Keratinocyte (primary cell): ENCODE results near the gene FICD. TPM values are rescaled to one million over a fixed set of nuclear protein-coding genes. Genes with fewer than 3 reads are reported as not detected.

ENCODE experiments used
- DNase-seq: peaks from one replicate; pipeline ENCODE4 v3.0.0-alpha.2; 2011; ENCODE audit warnings: low read depth, missing footprints, low spot score
- FAIRE-seq: peaks from 2 replicates; lab custom pipeline; 2011; peaks lifted over from hg19 to GRCh38; lab: Jason Lieb, UNC
- H2AFZ ChIP-seq: 2 replicates; pipeline ENCODE4 v1.6.0; 2012; ENCODE audit warnings: low read length, control low read depth, inconsistent platforms; ENCODE audit not compliant: control insufficient read depth
- H3K27ac ChIP-seq: 2 replicates; pipeline ENCODE4 v1.5.1; 2011; ENCODE audit warnings: low read length; ENCODE audit not compliant: control insufficient read depth, insufficient read depth
- H3K27me3 ChIP-seq: 3 replicates; pipeline ENCODE4 v1.6.0; 2011; ENCODE audit warnings: low read length; ENCODE audit not compliant: control insufficient read depth, insufficient read depth; ENCODE audit errors: extremely low read depth
- H3K36me3 ChIP-seq, 2 experiments: 2 replicates in 1 of 2; 3 replicates in 1 of 2; pipeline ENCODE4 v1.5.1; 2011; ENCODE audit warnings: low read length in 2 of 2, mild to moderate bottlenecking in 1 of 2; ENCODE audit not compliant: control insufficient read depth in 2 of 2, insufficient read depth in 2 of 2; ENCODE audit errors: extremely low read depth in 1 of 2
- H3K4me1 ChIP-seq: 3 replicates; pipeline ENCODE4 v1.5.1; 2011; ENCODE audit warnings: low read length; ENCODE audit not compliant: control insufficient read depth, insufficient read depth; ENCODE audit errors: extremely low read depth
- H3K4me2 ChIP-seq: 3 replicates; pipeline ENCODE4 v1.6.0; 2011; ENCODE audit warnings: low read depth, low read length; ENCODE audit not compliant: control insufficient read depth, insufficient read depth; ENCODE audit errors: extremely low read depth
- H3K4me3 ChIP-seq, 3 experiments: fragments of 200-600 bp in 1 of 3; sonication (generic) in 1 of 3; 2 replicates in 2 of 3; 3 replicates in 1 of 3; pipeline ENCODE4 v1.5.1; 2011 to 2016; ENCODE audit warnings: low read length in 3 of 3, mild to moderate bottlenecking in 3 of 3, control low read depth in 2 of 3, inconsistent platforms in 1 of 3, low read depth in 1 of 3, mixed read lengths in 1 of 3, mixed run types in 1 of 3, moderate library complexity in 1 of 3; ENCODE audit not compliant: control insufficient read depth in 2 of 3, insufficient read depth in 2 of 3; ENCODE audit errors: extremely low read depth in 1 of 3
- H3K79me2 ChIP-seq: 2 replicates; pipeline ENCODE4 v1.6.0; 2012; ENCODE audit warnings: low read length; ENCODE audit not compliant: control insufficient read depth, insufficient read depth
- H3K9ac ChIP-seq: 3 replicates; pipeline ENCODE4 v1.6.0; 2011; ENCODE audit warnings: low read length; ENCODE audit not compliant: control insufficient read depth, insufficient read depth; ENCODE audit errors: extremely low read depth
- H3K9me1 ChIP-seq: 3 replicates; pipeline ENCODE4 v1.6.0; 2011; ENCODE audit warnings: low read length; ENCODE audit not compliant: control insufficient read depth, insufficient read depth; ENCODE audit errors: extremely low read depth
- H3K9me3 ChIP-seq: 2 replicates; pipeline ENCODE4 v1.5.1; 2012; ENCODE audit warnings: low read depth, low read length; ENCODE audit not compliant: control insufficient read depth
- H4K20me1 ChIP-seq: 3 replicates; pipeline ENCODE4 v1.6.0; 2011; ENCODE audit warnings: low read length; ENCODE audit not compliant: control insufficient read depth, insufficient read depth; ENCODE audit errors: extremely low read depth
- EZH2 ChIP-seq: IDR thresholded peaks from one replicate; pipeline ENCODE4 v1.6.1; 2012; ENCODE audit warnings: inconsistent platforms, mild to moderate bottlenecking, low read length, moderate library complexity
- dilution Hi-C: fragments of 300-500 bp; cut with MboI; formaldehyde crosslinking; loops from one replicate; pipeline ENCODE4 v1.7.0; 2020; ENCODE audit warnings: low sequenced_read_pairs; ENCODE audit not compliant: extremely low pct_ligation_motif_present
- polyA plus RNA-seq, 5 experiments: library from polyadenylated mRNA; depleted of rRNA in 3 of 5; stranded (reverse) in 3 of 5; stranded (forward) in 1 of 5; unstranded in 1 of 5; fragments of >200 nt; gene quantifications; 1 replicate in 1 of 5; 2 replicates in 3 of 5; 3 replicates in 1 of 5; pipeline versions ENCODE4 v1.2.1 to v1.2.3, GENCODE V29; 2011 to 2012; ENCODE audit warnings: missing spikeins in 2 of 5, low read depth in 1 of 5, low replicate concordance in 1 of 5
- TF ChIP-seq, protein P1 (sequence below), 3 experiments: IDR thresholded peaks in 1 of 3; conservative IDR thresholded peaks in 1 of 3; optimal IDR thresholded peaks in 1 of 3; 2 replicates in 2 of 3; 3 replicates in 1 of 3; pipeline versions ENCODE3 to v1.5.1; 2011; ENCODE audit warnings: low read length in 3 of 3, mild to moderate bottlenecking in 3 of 3, moderate library complexity in 2 of 3, control low read depth in 1 of 3, inconsistent platforms in 1 of 3; ENCODE audit not compliant: insufficient read depth in 2 of 3; ENCODE audit errors: extremely low read depth in 1 of 3

The FICD gene
- polyA plus RNA-seq, 1 donor (not counting 4 experiments of a cell fraction or from before 2014, with no cell fraction given): 0.47 TPM

DNA sequence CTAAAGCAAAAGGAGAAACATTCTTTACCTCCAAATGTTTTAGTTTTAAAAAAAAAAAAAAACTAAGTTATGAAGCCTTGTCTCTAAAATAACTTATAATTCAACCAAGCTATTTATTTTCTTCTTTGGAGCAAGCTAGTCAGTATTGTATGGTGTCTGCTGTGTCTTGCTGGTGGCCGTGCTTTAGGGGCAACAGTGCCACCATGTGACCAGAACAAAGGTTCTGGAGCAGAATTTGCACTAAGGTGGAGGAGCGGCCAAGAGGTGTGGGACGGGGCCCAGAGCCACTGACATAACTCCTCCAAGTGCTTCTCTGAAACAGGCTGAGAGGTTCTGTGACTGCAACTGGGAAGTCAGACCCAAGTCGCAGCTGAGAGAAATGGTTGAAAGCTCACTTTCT is 4.5 kb downstream of the FICD start:
- TF ChIP-seq, protein P1, sequence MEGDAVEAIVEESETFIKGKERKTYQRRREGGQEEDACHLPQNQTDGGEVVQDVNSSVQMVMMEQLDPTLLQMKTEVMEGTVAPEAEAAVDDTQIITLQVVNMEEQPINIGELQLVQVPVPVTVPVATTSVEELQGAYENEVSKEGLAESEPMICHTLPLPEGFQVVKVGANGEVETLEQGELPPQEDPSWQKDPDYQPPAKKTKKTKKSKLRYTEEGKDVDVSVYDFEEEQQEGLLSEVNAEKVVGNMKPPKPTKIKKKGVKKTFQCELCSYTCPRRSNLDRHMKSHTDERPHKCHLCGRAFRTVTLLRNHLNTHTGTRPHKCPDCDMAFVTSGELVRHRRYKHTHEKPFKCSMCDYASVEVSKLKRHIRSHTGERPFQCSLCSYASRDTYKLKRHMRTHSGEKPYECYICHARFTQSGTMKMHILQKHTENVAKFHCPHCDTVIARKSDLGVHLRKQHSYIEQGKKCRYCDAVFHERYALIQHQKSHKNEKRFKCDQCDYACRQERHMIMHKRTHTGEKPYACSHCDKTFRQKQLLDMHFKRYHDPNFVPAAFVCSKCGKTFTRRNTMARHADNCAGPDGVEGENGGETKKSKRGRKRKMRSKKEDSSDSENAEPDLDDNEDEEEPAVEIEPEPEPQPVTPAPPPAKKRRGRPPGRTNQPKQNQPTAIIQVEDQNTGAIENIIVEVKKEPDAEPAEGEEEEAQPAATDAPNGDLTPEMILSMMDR (optimal IDR thresholded peaks at IDR 0.05 in 1 of 3, IDR thresholded peaks at IDR 0.05 in 1 of 3, conservative IDR thresholded peaks at IDR 0.05 in 1 of 3; ENCODE audit: extremely low read depth in 1 of 3, insufficient read depth in 2 of 3, low read length in 3 of 3): peak in 1 of 3 experiments; percentile 25
- TF ChIP-seq EZH2: no peak
- no peaks in the 10 kb centered on the region for H3K27me3 ChIP-seq
- peaks cover 7% of the 10 kb centered on the region for H3K4me1 ChIP-seq
- H3K9me3 ChIP-seq: no peaks in the 10 kb centered on the region
- no peak overlapping the region for H2AFZ ChIP-seq
- H4K20me1 ChIP-seq: no peaks in the 10 kb centered on the region
- H3K36me3 ChIP-seq: peaks cover 26 to 34% of the 10 kb centered on the region in 2 experiments
- FAIRE-seq (no peak), DNase-seq (no peak)
- dilution Hi-C loops: no loop called here
- H3K4me2 ChIP-seq: no peak overlapping the region
- H3K79me2 ChIP-seq: peaks cover 2% of the 10 kb centered on the region
- no peak overlapping the region for H3K9ac ChIP-seq
- no peak overlapping the region for H3K27ac ChIP-seq
- H3K4me3 ChIP-seq: no peak overlapping the region
- peaks cover 2% of the 10 kb centered on the region for H3K9me1 ChIP-seq

DNA sequence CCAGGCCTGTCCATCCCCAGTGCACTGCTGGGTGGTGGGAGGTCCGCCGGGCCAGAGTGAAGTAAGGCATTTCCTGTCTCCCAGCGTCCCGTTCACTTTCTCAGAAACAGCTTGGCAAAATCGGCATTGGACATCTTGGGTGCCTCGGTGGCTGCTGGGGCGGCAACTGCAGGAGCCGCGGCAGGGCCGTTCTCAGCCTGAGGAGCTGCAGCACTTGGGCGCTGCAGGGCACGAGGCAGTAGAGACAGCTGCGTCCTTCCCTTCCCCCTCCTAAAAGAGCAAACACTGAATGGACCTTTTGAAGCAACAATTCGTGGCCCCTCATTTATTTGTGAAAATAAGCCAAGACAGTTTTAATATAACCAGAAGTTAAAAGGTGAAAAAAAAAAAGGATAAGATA is 8.3 kb downstream of the FICD start:
- Histone ChIP-seq H3K27me3 (no peaks in the 10 kb centered on the region), H3K4me2 (no peak overlapping the region), H3K9me3 (no peaks in the 10 kb centered on the region), H3K27ac (no peak overlapping the region), H3K4me3 (no peak overlapping the region), H3K36me3 (peaks cover 46 to 62% of the 10 kb centered on the region in 2 experiments), H3K4me1 (no peaks in the 10 kb centered on the region), H3K9me1 (no peaks in the 10 kb centered on the region), H3K79me2 (peaks cover 2% of the 10 kb centered on the region), H2AFZ (no peak overlapping the region), H4K20me1 (no peaks in the 10 kb centered on the region), H3K9ac (no peak overlapping the region)
- TF ChIP-seq EZH2: no peak
- TF ChIP-seq, protein P1 (optimal IDR thresholded peaks at IDR 0.05 in 1 of 3, IDR thresholded peaks at IDR 0.05 in 1 of 3, conservative IDR thresholded peaks at IDR 0.05 in 1 of 3; ENCODE audit: extremely low read depth in 1 of 3, insufficient read depth in 2 of 3, low read length in 3 of 3): no peak
- dilution Hi-C loops: no loop called here
- FAIRE-seq (no peak), DNase-seq (no peak)
